HepG2 (cell line): Measurements from ENCODE around the gene SLC2A6. TPM values are rescaled to one million over a fixed set of nuclear protein-coding genes. Genes with fewer than 3 reads are reported as not detected.

ENCODE experiments used
- BORCS8-MEF2B ChIP-seq: sonication (generic); formaldehyde crosslinking; IDR thresholded peaks from 2 replicates; pipeline ENCODE4 v1.8.0; 2022; ENCODE audit warnings: mild to moderate bottlenecking, missing genetic modification reagents
- FOXA3 ChIP-seq: IDR thresholded peaks from 2 replicates; pipeline ENCODE4 v1.6.1; 2016; ENCODE audit warnings: missing genetic modification reagents, missing compliant biosample characterization
- HMG20A ChIP-seq: IDR thresholded peaks from 2 replicates; pipeline ENCODE4 v1.6.1; 2016; ENCODE audit warnings: borderline replicate concordance
- HNRNPL ChIP-seq: fragments of 200-400 bp; formaldehyde crosslinking; IDR thresholded peaks from 2 replicates; pipeline ENCODE4 v1.6.1; 2017; ENCODE audit warnings: mild to moderate bottlenecking, low read depth, low read length
- KLF12 ChIP-seq: sonication (generic); formaldehyde crosslinking; IDR thresholded peaks from 2 replicates; pipeline ENCODE4 v1.4.0; 2020; ENCODE audit warnings: missing genetic modification reagents, borderline replicate concordance
- LCORL ChIP-seq, 2 experiments: fragments of 450-650 bp in 1 of 2; sonication (generic) in 1 of 2; formaldehyde crosslinking in 1 of 2; IDR thresholded peaks; 2 replicates each; pipeline versions ENCODE4 v1.5.0 to v1.6.1; 2017 to 2020; ENCODE audit warnings: antibody characterized with exemption in 1 of 2, missing genetic modification reagents in 1 of 2
- NFKB2 ChIP-seq: sonication (generic); formaldehyde crosslinking; IDR thresholded peaks from 2 replicates; pipeline ENCODE4 v1.4.0; 2020; ENCODE audit warnings: missing genetic modification reagents, borderline replicate concordance
- ZNF180 ChIP-seq: sonication (generic); formaldehyde crosslinking; IDR thresholded peaks from 2 replicates; pipeline ENCODE4 v1.4.0; 2020; ENCODE audit warnings: low read depth, missing genetic modification reagents, borderline replicate concordance
- polyA plus RNA-seq, 8 experiments: library from polyadenylated mRNA; depleted of rRNA in 3 of 8; stranded (reverse) in 7 of 8; unstranded in 1 of 8; fragments of >200 nt; fragmentation: Illumina TruSeq in 4 of 8; extraction: Trizol in 4 of 8; gene quantifications; 2 replicates each; pipeline versions ENCODE4 v1.2.1 to v1.2.3, GENCODE V29; 2011 to 2016; ENCODE audit warnings: low read depth in 4 of 8, missing spikeins in 1 of 8, mixed read lengths in 1 of 8; ENCODE audit not compliant: insufficient read depth in 1 of 8
- total RNA-seq, 5 experiments: library from RNA; depleted of rRNA; stranded (reverse); fragments of >200 nt; fragmentation: Illumina TruSeq; extraction: Trizol; gene quantifications; 2 replicates each; pipeline ENCODE4 v1.2.3, GENCODE V29; 2016; ENCODE audit warnings: low read depth in 1 of 5
- TF ChIP-seq, protein P1 (sequence below): sonication (generic); formaldehyde crosslinking; IDR thresholded peaks from 2 replicates; pipeline ENCODE4 v1.5.0; 2020; ENCODE audit warnings: missing genetic modification reagents
- TF ChIP-seq, protein P2 (sequence below): sonication (generic); formaldehyde crosslinking; IDR thresholded peaks from 2 replicates; pipeline ENCODE4 v1.4.0; 2020; ENCODE audit warnings: missing genetic modification reagents
- TF ChIP-seq, protein P3 (sequence below): sonication (generic); formaldehyde crosslinking; IDR thresholded peaks from 2 replicates; pipeline ENCODE4 v1.9.0; 2021; ENCODE audit warnings: missing genetic modification reagents, borderline replicate concordance
- TF ChIP-seq, protein P4 (sequence below): sonication (generic); formaldehyde crosslinking; IDR thresholded peaks from 2 replicates; pipeline ENCODE4 v1.9.0; 2022; ENCODE audit warnings: low read depth, missing genetic modification reagents
- TF ChIP-seq, protein P5 (sequence below), 2 experiments: IDR thresholded peaks; 2 replicates each; pipeline ENCODE4 v1.6.1; 2011 to 2012; ENCODE audit warnings: low read length in 2 of 2, borderline replicate concordance in 1 of 2, low read depth in 1 of 2, mild to moderate bottlenecking in 1 of 2, moderate library complexity in 1 of 2

Gene SLC2A6
- total and polyA plus RNA-seq, 2 of the 13 experiments (the other 11 are each of a cell fraction or from before 2014, with no cell fraction given) = 4.1 to 15.0 TPM

DNA sequence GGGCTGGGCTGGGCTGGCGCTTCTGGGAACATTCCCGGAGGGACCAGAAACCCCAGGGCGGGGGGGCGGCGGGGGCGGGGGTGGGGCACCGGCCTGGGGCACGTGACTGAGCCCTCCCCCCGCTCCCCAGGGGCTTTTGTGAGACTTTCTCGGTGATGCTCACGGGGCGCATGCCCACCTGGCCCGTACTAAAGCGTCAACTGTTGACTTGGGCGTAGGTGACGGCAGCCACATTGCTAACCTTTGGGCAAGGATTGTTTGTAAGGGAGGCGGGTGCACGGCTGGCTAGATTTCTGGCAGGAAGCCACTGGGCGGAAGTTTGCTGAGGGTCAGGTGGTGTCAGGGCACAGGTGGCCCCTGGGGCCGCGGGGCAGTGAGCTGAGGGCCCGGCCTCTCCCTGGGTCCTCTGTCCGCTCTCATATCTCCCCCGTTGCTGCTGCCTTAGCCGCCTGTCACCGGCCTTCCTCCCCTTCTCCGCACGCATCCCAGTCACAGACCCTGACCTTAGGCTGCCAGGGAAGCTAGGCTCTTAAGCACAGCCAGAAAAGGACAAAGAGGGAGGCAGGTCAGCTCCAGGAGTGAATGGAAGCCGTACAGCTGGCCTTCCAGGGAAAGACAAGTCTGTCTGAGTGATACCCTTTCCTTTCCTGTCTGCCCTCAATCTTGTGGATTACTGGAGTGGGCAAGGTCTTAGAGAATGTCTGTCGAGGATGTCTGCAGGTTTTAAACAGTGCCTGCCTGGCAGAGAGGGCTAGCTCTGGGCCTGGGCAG is 18.3 kb downstream of the SLC2A6 start (continued):
- TF ChIP-seq NFKB2 (peak; percentile 77; the same call in 1 of the 2 replicates), HNRNPL (peak; percentile 89), FOXA3 (peak; percentile 72), HMG20A (CRISPR knock-in tag) (peak; percentile 48; the same call in 1 of the 2 replicates), BORCS8-MEF2B (no peak), ZNF180 (no peak), KLF12 (CRISPR knock-in tag) (peak; percentile 27; the same call in 1 of the 2 replicates), LCORL (IDR thresholded peaks at IDR 0.05) (no peak), LCORL (CRISPR knock-in tag; IDR thresholded peaks at IDR 0.05) (peak; percentile 86)
- TF ChIP-seq, protein P1, sequence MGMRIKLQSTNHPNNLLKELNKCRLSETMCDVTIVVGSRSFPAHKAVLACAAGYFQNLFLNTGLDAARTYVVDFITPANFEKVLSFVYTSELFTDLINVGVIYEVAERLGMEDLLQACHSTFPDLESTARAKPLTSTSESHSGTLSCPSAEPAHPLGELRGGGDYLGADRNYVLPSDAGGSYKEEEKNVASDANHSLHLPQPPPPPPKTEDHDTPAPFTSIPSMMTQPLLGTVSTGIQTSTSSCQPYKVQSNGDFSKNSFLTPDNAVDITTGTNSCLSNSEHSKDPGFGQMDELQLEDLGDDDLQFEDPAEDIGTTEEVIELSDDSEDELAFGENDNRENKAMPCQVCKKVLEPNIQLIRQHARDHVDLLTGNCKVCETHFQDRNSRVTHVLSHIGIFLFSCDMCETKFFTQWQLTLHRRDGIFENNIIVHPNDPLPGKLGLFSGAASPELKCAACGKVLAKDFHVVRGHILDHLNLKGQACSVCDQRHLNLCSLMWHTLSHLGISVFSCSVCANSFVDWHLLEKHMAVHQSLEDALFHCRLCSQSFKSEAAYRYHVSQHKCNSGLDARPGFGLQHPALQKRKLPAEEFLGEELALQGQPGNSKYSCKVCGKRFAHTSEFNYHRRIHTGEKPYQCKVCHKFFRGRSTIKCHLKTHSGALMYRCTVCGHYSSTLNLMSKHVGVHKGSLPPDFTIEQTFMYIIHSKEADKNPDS = no peak
- TF ChIP-seq, protein P2, sequence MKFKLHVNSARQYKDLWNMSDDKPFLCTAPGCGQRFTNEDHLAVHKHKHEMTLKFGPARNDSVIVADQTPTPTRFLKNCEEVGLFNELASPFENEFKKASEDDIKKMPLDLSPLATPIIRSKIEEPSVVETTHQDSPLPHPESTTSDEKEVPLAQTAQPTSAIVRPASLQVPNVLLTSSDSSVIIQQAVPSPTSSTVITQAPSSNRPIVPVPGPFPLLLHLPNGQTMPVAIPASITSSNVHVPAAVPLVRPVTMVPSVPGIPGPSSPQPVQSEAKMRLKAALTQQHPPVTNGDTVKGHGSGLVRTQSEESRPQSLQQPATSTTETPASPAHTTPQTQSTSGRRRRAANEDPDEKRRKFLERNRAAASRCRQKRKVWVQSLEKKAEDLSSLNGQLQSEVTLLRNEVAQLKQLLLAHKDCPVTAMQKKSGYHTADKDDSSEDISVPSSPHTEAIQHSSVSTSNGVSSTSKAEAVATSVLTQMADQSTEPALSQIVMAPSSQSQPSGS = peak; percentile 79
- TF ChIP-seq, protein P3, sequence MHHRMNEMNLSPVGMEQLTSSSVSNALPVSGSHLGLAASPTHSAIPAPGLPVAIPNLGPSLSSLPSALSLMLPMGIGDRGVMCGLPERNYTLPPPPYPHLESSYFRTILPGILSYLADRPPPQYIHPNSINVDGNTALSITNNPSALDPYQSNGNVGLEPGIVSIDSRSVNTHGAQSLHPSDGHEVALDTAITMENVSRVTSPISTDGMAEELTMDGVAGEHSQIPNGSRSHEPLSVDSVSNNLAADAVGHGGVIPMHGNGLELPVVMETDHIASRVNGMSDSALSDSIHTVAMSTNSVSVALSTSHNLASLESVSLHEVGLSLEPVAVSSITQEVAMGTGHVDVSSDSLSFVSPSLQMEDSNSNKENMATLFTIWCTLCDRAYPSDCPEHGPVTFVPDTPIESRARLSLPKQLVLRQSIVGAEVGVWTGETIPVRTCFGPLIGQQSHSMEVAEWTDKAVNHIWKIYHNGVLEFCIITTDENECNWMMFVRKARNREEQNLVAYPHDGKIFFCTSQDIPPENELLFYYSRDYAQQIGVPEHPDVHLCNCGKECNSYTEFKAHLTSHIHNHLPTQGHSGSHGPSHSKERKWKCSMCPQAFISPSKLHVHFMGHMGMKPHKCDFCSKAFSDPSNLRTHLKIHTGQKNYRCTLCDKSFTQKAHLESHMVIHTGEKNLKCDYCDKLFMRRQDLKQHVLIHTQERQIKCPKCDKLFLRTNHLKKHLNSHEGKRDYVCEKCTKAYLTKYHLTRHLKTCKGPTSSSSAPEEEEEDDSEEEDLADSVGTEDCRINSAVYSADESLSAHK (CRISPR knock-in tag) = no peak
- TF ChIP-seq, protein P4, sequence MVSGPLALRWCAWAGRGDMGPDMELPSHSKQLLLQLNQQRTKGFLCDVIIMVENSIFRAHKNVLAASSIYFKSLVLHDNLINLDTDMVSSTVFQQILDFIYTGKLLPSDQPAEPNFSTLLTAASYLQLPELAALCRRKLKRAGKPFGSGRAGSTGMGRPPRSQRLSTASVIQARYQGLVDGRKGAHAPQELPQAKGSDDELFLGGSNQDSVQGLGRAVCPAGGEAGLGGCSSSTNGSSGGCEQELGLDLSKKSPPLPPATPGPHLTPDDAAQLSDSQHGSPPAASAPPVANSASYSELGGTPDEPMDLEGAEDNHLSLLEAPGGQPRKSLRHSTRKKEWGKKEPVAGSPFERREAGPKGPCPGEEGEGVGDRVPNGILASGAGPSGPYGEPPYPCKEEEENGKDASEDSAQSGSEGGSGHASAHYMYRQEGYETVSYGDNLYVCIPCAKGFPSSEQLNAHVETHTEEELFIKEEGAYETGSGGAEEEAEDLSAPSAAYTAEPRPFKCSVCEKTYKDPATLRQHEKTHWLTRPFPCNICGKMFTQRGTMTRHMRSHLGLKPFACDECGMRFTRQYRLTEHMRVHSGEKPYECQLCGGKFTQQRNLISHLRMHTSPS (CRISPR knock-in tag) = peak; percentile 44
- TF ChIP-seq, protein P5, sequence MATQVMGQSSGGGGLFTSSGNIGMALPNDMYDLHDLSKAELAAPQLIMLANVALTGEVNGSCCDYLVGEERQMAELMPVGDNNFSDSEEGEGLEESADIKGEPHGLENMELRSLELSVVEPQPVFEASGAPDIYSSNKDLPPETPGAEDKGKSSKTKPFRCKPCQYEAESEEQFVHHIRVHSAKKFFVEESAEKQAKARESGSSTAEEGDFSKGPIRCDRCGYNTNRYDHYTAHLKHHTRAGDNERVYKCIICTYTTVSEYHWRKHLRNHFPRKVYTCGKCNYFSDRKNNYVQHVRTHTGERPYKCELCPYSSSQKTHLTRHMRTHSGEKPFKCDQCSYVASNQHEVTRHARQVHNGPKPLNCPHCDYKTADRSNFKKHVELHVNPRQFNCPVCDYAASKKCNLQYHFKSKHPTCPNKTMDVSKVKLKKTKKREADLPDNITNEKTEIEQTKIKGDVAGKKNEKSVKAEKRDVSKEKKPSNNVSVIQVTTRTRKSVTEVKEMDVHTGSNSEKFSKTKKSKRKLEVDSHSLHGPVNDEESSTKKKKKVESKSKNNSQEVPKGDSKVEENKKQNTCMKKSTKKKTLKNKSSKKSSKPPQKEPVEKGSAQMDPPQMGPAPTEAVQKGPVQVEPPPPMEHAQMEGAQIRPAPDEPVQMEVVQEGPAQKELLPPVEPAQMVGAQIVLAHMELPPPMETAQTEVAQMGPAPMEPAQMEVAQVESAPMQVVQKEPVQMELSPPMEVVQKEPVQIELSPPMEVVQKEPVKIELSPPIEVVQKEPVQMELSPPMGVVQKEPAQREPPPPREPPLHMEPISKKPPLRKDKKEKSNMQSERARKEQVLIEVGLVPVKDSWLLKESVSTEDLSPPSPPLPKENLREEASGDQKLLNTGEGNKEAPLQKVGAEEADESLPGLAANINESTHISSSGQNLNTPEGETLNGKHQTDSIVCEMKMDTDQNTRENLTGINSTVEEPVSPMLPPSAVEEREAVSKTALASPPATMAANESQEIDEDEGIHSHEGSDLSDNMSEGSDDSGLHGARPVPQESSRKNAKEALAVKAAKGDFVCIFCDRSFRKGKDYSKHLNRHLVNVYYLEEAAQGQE (IDR thresholded peaks at IDR 0.05; ENCODE audit: borderline replicate concordance in 1 of 2, low read depth in 1 of 2, low read length in 2 of 2) = no peak
